Nephron progenitor cell (in vitro differentiated cells): ENCODE data around the gene KCNK1.

Experiments used
- DNase-seq: peaks from one replicate; pipeline ENCODE4 v3.0.0; 2021
- H3K27ac Mint-ChIP-seq: 2 replicates; pipeline ENCODE4 v1.8.0; 2021; ENCODE audit warnings: mild to moderate bottlenecking, moderate library complexity, mixed read lengths
- H3K27me3 Mint-ChIP-seq: 2 replicates; pipeline ENCODE4 v1.8.0; 2021; ENCODE audit warnings: mild to moderate bottlenecking, low read depth, mixed read lengths; ENCODE audit not compliant: poor library complexity
- H3K36me3 Mint-ChIP-seq: 2 replicates; pipeline ENCODE4 v1.8.0; 2021; ENCODE audit warnings: low read depth, mixed read lengths
- H3K4me1 Mint-ChIP-seq: 2 replicates; pipeline ENCODE4 v1.8.0; 2021; ENCODE audit warnings: mixed read lengths
- H3K4me3 Mint-ChIP-seq: 2 replicates; pipeline ENCODE4 v1.8.0; 2021; ENCODE audit warnings: mild to moderate bottlenecking, moderate library complexity, mixed read lengths
- H3K9me3 Mint-ChIP-seq: 2 replicates; pipeline ENCODE4 v1.8.0; 2021; ENCODE audit warnings: mild to moderate bottlenecking, moderate library complexity, mixed read lengths
- CTCF ChIP-seq: fragments of 200-600 bp; sonication (generic); IDR thresholded peaks from 2 replicates; pipeline ENCODE4 v1.5.0; 2021; ENCODE audit warnings: antibody characterized with exemption

The KCNK1 gene

GRCh38 chr1:233572896-233573295, 41.0 kb upstream of the KCNK1 start:
- Mint-ChIP-seq H3K27ac (no peak overlapping the region), H3K27me3 (peaks cover 16% of the 10 kb centered on the region), H3K36me3 (no peaks in the 10 kb centered on the region), H3K4me3 (no peak overlapping the region), H3K4me1 (no peaks in the 10 kb centered on the region), H3K9me3 (peaks cover 1% of the 10 kb centered on the region)
- no peak for TF ChIP-seq CTCF
- DNase-seq = no peak

DNA sequence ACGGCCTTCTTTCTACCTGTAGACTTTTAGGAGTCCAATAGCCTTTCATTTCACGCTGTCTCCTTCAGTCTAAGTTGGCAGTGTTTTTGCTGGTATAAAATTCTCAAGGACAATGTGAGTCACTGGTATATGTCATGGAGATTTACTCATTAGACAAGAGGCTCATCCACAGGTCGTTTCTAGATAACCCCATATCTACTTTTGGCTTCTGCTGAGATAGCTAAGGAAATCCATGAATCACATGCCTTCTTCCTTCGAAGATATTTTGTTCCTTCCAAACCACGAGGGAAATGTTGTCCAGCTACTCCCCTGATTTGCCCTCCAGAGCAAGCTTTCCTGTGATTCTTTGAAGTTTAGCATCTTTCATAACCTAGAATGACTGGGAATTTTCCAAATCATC, 38.5 kb upstream of the KCNK1 start:
- Mint-ChIP-seq H3K9me3 (peaks cover 15% of the 10 kb centered on the region), H3K27me3 (peaks cover 17% of the 10 kb centered on the region), H3K4me3 (no peak overlapping the region), H3K36me3 (no peaks in the 10 kb centered on the region), H3K4me1 (no peaks in the 10 kb centered on the region), H3K27ac (no peak overlapping the region)
- no peak for TF ChIP-seq CTCF
- no peak for DNase-seq

DNA sequence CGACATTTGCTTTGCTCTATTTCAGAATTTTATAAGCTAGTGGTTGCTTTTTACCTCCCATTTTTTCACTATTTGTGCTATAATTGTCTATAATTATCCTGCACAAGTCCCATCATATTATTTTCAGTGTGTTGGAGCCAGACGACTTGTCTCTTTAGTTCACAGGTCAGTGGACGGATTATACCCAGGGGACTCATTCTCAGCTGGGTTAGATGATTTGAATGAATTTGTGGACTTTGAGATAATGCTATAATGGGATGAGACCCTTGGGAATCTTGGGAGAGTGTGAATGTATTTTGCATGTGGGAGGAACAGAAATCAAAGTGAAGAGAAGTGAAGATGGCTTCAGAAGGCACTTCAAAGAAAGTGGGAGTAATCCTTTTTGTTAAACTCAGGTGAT, 31.5 kb upstream of the KCNK1 start:
- Mint-ChIP-seq H3K9me3 (peaks cover 42% of the 10 kb centered on the region), H3K4me1 (peaks cover 6% of the 10 kb centered on the region), H3K27ac (no peak overlapping the region), H3K27me3 (peaks cover 27% of the 10 kb centered on the region), H3K36me3 (no peaks in the 10 kb centered on the region), H3K4me3 (no peak overlapping the region)
- no peak for TF ChIP-seq CTCF
- DNase-seq = peak; percentile 5

GRCh38 chr1:233584376-233584775, 29.5 kb upstream of the KCNK1 start:
- TF ChIP-seq CTCF = no peak
- no peak overlapping the region for H3K4me3 Mint-ChIP-seq
- no peak overlapping the region for H3K27ac Mint-ChIP-seq

DNA sequence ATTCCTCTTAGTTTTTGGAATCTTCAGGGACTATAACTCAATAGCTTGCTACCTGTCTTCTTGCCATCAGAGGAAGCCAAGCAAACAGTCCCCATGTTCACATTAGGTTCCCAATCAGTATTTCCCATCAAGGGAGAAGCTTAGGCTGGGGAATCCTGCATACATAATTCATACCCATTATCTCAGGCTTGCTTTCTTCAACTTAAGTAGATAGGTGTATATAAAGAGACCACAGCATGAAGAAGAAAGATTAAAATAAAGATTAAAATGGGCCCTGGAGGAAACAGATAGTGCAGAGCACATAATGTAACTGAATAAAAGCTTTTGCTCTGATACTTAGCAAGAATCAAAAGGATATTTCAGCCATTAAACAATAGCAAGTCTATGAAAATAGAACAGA, 29.0 kb upstream of the KCNK1 start:
- peaks cover 29% of the 10 kb centered on the region for H3K9me3 Mint-ChIP-seq
- no peak for DNase-seq
- H3K36me3 Mint-ChIP-seq = no peaks in the 10 kb centered on the region
- H3K27me3 Mint-ChIP-seq = peaks cover 46% of the 10 kb centered on the region
- no peak overlapping the region for H3K27ac Mint-ChIP-seq
- no peak overlapping the region for H3K4me3 Mint-ChIP-seq
- TF ChIP-seq CTCF = no peak
- H3K4me1 Mint-ChIP-seq = peaks cover 14% of the 10 kb centered on the region

More at GRCh38 chr1:233584376-233584775, 29.5 kb upstream of the KCNK1 start:
- Mint-ChIP-seq H3K36me3 (no peaks in the 10 kb centered on the region), H3K9me3 (peaks cover 34% of the 10 kb centered on the region), H3K27me3 (peaks cover 40% of the 10 kb centered on the region), H3K4me1 (peaks cover 14% of the 10 kb centered on the region)
- DNase-seq = no peak

- no peak overlapping the region for H3K27ac Mint-ChIP-seq
- no peaks in the 10 kb centered on the region for H3K36me3 Mint-ChIP-seq
- H3K27me3 Mint-ChIP-seq = peaks cover 53% of the 10 kb centered on the region
- no peak for TF ChIP-seq CTCF
- DNase-seq = no peak
- no peak overlapping the region for H3K4me3 Mint-ChIP-seq
- H3K9me3 Mint-ChIP-seq = peaks cover 18% of the 10 kb centered on the region
- H3K4me1 Mint-ChIP-seq = peaks cover 14% of the 10 kb centered on the region
Observed at GRCh38 chr1:233586301-233586700, 27.6 kb upstream of the KCNK1 start.
